Panc1 (cell line): ENCODE measurements around the gene PWP1. TPM values are rescaled to one million over a fixed set of nuclear protein-coding genes. Genes with fewer than 3 reads are reported as not detected.

Experiments
- ATAC-seq: fragments of 200-7000 bp; cut with Tn5 transposase; 2 replicates; pipeline ENCODE4 v1.9.1; 2020; ENCODE audit warnings: mild to moderate bottlenecking, moderate library complexity
- BruUV-seq: library from RNA; stranded (reverse); fragments of 400-500 nt; replicated peaks from 2 replicates; lab custom pipeline; 2021; lab: Mats Ljungman, UMichigan
- CTCF ChIA-PET: fragments of 300-600 bp; sonication (Branson Sonifier 250); formaldehyde crosslinking; loops from one replicate; lab custom pipeline; 2022; ENCODE audit warnings: antibody characterized with exemption; lab: Charles Lee
- POLR2A ChIA-PET: fragments of 300-600 bp; sonication (Branson Sonifier 250); formaldehyde crosslinking; loops from one replicate; lab custom pipeline; 2022; ENCODE audit warnings: antibody characterized with exemption; lab: Charles Lee
- DNase-seq: peaks from one replicate; pipeline ENCODE4 v3.0.0-alpha.2; 2010; ENCODE audit warnings: low read depth, low spot score
- H3K27ac ChIP-seq: 2 replicates; pipeline ENCODE4 v1.5.1; 2011; ENCODE audit warnings: mild to moderate bottlenecking, low read length, inconsistent platforms
- H3K27me3 ChIP-seq: fragments of 200-500 bp; sonication (Bioruptor generic); 2 replicates; pipeline ENCODE4 v1.6.0; 2014; ENCODE audit warnings: low read length, inconsistent platforms; ENCODE audit not compliant: control insufficient read depth, insufficient read depth
- H3K36me3 ChIP-seq: fragments of 200-500 bp; sonication (Bioruptor generic); 2 replicates; pipeline ENCODE4 v1.5.1; 2014; ENCODE audit warnings: inconsistent platforms, mild to moderate bottlenecking, low read length, moderate library complexity; ENCODE audit not compliant: control insufficient read depth, insufficient read depth
- H3K4me1 ChIP-seq: 2 replicates; pipeline ENCODE4 v1.5.1; 2011; ENCODE audit warnings: inconsistent platforms, mild to moderate bottlenecking, low read length, moderate library complexity; ENCODE audit not compliant: control insufficient read depth, insufficient read depth
- H3K4me3 ChIP-seq, 2 experiments: 2 replicates each; pipeline ENCODE4 v1.5.1; 2011 to 2012; ENCODE audit warnings: low read depth in 2 of 2, low read length in 2 of 2, mild to moderate bottlenecking in 2 of 2, inconsistent platforms in 1 of 2, moderate library complexity in 1 of 2
- H3K9me3 ChIP-seq: fragments of 200-500 bp; sonication (Bioruptor generic); 2 replicates; pipeline ENCODE4 v1.5.1; 2014; ENCODE audit warnings: low read depth, mild to moderate bottlenecking, inconsistent platforms, low read length, moderate library complexity; ENCODE audit not compliant: control insufficient read depth, insufficient read depth
- POLR2AphosphoS5 ChIP-seq: IDR thresholded peaks from 2 replicates; pipeline ENCODE4 v1.6.1; 2012; ENCODE audit warnings: mild to moderate bottlenecking, low read depth, low read length, moderate library complexity
- SIN3A ChIP-seq: IDR thresholded peaks from 2 replicates; pipeline ENCODE4 v1.6.1; 2012; ENCODE audit warnings: low read depth, mild to moderate bottlenecking, low read length, moderate library complexity, borderline replicate concordance; ENCODE audit not compliant: insufficient read depth
- TCF7L2 ChIP-seq: IDR thresholded peaks from 2 replicates; pipeline ENCODE4 v1.6.1; 2011; ENCODE audit warnings: mild to moderate bottlenecking, low read depth, low read length, inconsistent platforms
- in situ Hi-C: cut with HindIII; loops from 2 replicates; pipeline ENCODE4 v1.10.0; 2016; ENCODE audit warnings: low sequenced_read_pairs, low pct_unique_long_range_greater_than_20kb
- intact Hi-C: fragments of 100-400 bp; cut with micrococcal nuclease; formaldehyde crosslinking; loops from one replicate; pipeline ENCODE4 v1.10.0; 2022; ENCODE audit not compliant: unreplicated experiment
- total RNA-seq: library from RNA; stranded (reverse); gene quantifications from one replicate; pipeline ENCODE4 v1.2.1, GENCODE V29; 2021; ENCODE audit not compliant: unreplicated experiment
- TF ChIP-seq, protein P1 (sequence below): fragments of 450-650 bp; IDR thresholded peaks from 2 replicates; pipeline ENCODE4 v1.5.1; 2017; ENCODE audit warnings: mild to moderate bottlenecking
- TF ChIP-seq, protein P2 (sequence below), 2 experiments: IDR thresholded peaks; 2 replicates each; pipeline ENCODE4 v1.6.1; 2011 to 2012; ENCODE audit warnings: low read depth in 2 of 2, control low read depth in 1 of 2, low read length in 1 of 2, mild to moderate bottlenecking in 1 of 2, moderate library complexity in 1 of 2; ENCODE audit not compliant: insufficient read depth in 1 of 2

Gene PWP1
- total RNA-seq, 1 experiment from 2014 or later, result 61.7 TPM

DNA sequence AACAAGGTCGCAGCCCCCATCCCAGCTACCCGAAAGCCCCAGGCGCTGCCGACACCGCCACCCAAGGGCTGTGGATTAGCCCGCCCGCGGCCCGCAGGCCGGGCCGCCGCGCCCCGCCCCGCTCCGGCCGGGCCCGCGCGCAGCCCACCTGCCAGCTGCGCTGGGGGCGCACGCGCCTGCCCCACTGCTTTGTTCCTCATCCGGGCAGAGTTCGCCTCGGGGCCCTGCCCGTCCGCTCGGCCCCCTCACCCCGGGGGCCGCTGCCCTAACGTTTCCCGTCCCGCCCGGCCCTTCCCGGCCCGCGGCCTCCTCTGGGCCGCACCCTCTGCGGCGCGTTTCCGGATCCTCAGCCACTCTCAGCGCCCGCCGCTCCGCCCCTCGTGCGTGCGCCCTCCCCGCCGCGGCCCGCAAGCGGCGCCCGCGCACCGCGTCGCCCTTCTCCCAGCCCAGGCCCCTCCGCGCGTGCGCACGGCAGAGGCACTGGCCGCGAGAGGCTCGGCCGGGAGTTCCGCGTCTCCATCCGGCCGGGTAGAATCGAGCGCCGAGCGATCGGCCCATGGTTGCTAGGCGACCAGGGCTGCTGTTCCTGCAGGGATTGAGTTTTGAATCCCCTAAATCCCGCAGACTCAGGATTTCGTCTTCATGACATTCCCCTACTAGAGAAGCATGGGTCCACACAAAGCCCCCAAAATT is 75.4 kb downstream of the PWP1 start, which contains the start of gene PRDM4:
TSS of gene PRDM4 (minus strand) at position 329 of the 693 bp plus-strand sequence. CDS start 622 bp downstream, outside the sequence.
- H3K4me1 ChIP-seq, result peaks cover 14% of the 10 kb centered on the region
- POLR2A ChIA-PET, result no interaction called here
- peaks cover 20% of the 10 kb centered on the region for H3K36me3 ChIP-seq
- peak within 1 kb of the TSS; percentile 93 for H3K27ac ChIP-seq
- in situ Hi-C loops, result loop anchor here (25.0 kb wide), 1 partner anchor 101 kb away; no protein-coding TSS in a partner anchor
- TF ChIP-seq SIN3A, result peak; percentile 81; the same call in 1 of the 2 replicates
- TF ChIP-seq, protein P1, sequence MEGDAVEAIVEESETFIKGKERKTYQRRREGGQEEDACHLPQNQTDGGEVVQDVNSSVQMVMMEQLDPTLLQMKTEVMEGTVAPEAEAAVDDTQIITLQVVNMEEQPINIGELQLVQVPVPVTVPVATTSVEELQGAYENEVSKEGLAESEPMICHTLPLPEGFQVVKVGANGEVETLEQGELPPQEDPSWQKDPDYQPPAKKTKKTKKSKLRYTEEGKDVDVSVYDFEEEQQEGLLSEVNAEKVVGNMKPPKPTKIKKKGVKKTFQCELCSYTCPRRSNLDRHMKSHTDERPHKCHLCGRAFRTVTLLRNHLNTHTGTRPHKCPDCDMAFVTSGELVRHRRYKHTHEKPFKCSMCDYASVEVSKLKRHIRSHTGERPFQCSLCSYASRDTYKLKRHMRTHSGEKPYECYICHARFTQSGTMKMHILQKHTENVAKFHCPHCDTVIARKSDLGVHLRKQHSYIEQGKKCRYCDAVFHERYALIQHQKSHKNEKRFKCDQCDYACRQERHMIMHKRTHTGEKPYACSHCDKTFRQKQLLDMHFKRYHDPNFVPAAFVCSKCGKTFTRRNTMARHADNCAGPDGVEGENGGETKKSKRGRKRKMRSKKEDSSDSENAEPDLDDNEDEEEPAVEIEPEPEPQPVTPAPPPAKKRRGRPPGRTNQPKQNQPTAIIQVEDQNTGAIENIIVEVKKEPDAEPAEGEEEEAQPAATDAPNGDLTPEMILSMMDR, result peak; percentile 77
- peak; percentile 68 for TF ChIP-seq POLR2AphosphoS5
- no peak for TF ChIP-seq TCF7L2
- peak; percentile 52 for DNase-seq
- no peaks in the 10 kb centered on the region for H3K27me3 ChIP-seq
- no peaks in the 10 kb centered on the region for H3K9me3 ChIP-seq
- no TSS peak for BruUV-seq
- intact Hi-C loops, result loop anchor here (5.0 kb wide), 1 partner anchor 126 kb away; no protein-coding TSS in a partner anchor
- ATAC-seq, result peak; percentile 100
- peak within 1 kb of the TSS; percentile 98 for H3K4me3 ChIP-seq
- CTCF ChIA-PET, result no interaction called here

DNA sequence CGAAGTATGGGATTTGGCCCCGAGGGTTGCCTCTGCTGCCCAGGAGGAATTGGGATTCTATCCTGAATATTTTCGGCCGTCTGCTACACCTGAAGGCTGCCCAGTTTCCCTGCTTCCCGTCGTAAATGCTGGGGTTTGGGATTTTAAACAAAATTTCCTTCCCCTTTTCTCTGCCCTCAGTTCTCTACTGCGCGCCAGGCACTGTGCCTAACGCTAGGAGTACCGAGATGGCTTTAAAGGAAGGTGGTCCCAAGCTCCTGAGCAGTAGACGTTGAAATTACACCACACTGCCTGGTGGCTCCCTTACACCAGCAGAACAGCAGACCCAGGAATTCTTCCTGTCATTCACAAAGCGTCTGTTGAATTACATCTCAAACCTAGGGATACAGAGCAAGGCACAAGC is 75.9 kb downstream of the PWP1 start:
- peak; percentile 15 for ATAC-seq
- CTCF ChIA-PET, result interaction anchor here (0.6 kb wide), 1 partner anchor 86 kb away, joined by 3 read pairs; no protein-coding TSS in a partner anchor
- intact Hi-C loops, result loop anchor here (5.0 kb wide), 1 partner anchor 126 kb away; no protein-coding TSS in a partner anchor

More for the DNA sequence above, 75.9 kb downstream of the PWP1 start:
- Histone ChIP-seq H3K27ac (peak overlapping the region; percentile 82), H3K9me3 (no peaks in the 10 kb centered on the region), H3K36me3 (peaks cover 16% of the 10 kb centered on the region), H3K27me3 (no peaks in the 10 kb centered on the region), H3K4me1 (peaks cover 14% of the 10 kb centered on the region), H3K4me3 (peak overlapping the region; percentile 87 to 98)
- no TSS peak for BruUV-seq
- TF ChIP-seq, protein P2, sequence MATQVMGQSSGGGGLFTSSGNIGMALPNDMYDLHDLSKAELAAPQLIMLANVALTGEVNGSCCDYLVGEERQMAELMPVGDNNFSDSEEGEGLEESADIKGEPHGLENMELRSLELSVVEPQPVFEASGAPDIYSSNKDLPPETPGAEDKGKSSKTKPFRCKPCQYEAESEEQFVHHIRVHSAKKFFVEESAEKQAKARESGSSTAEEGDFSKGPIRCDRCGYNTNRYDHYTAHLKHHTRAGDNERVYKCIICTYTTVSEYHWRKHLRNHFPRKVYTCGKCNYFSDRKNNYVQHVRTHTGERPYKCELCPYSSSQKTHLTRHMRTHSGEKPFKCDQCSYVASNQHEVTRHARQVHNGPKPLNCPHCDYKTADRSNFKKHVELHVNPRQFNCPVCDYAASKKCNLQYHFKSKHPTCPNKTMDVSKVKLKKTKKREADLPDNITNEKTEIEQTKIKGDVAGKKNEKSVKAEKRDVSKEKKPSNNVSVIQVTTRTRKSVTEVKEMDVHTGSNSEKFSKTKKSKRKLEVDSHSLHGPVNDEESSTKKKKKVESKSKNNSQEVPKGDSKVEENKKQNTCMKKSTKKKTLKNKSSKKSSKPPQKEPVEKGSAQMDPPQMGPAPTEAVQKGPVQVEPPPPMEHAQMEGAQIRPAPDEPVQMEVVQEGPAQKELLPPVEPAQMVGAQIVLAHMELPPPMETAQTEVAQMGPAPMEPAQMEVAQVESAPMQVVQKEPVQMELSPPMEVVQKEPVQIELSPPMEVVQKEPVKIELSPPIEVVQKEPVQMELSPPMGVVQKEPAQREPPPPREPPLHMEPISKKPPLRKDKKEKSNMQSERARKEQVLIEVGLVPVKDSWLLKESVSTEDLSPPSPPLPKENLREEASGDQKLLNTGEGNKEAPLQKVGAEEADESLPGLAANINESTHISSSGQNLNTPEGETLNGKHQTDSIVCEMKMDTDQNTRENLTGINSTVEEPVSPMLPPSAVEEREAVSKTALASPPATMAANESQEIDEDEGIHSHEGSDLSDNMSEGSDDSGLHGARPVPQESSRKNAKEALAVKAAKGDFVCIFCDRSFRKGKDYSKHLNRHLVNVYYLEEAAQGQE (IDR thresholded peaks at IDR 0.05; ENCODE audit: insufficient read depth in 1 of 2, low read depth in 2 of 2, low read length in 1 of 2), result no peak
- no peak for TF ChIP-seq TCF7L2
- TF ChIP-seq, protein P1, result no peak
- no peak for TF ChIP-seq POLR2AphosphoS5
- no peak for TF ChIP-seq SIN3A
- POLR2A ChIA-PET, result no interaction called here
- in situ Hi-C loops, result loop anchor here (25.0 kb wide), 1 partner anchor 101 kb away; no protein-coding TSS in a partner anchor
- no peak for DNase-seq

Other genes with a start within 250 kb of the PWP1 start
- 28.9 TPM for gene PRDM4, start 75.3 kb downstream of the PWP1 start, total RNA-seq
- gene ASCL4, start 88.9 kb downstream of the PWP1 start, total RNA-seq, result not detected